Kidney (tissue), 14 donors: ENCODE data around the gene TUBA4A. TPM values are rescaled to one million over a fixed set of nuclear protein-coding genes. Genes with fewer than 3 reads are reported as not detected.
A peak's percentile ranks its signal among the peaks of the same experiment; 100 is the strongest.

Experiments
- DNase-seq, 5 donors: peaks; one replicate each; pipeline ENCODE4 v3.0.0-alpha.2; 2013 to 2020
- FAIRE-seq: peaks from 2 replicates; lab custom pipeline; 2012; peaks lifted over from hg19 to GRCh38; lab: Jason Lieb, UNC
- H3K27ac ChIP-seq, 2 donors: one replicate each; pipeline ENCODE4 v1.7.0; 2013; ENCODE audit warnings: low read depth in 2 of 2, low read length in 2 of 2, inconsistent platforms in 1 of 2
- H3K27me3 ChIP-seq: one replicate; pipeline ENCODE4 v1.7.1; 2013; ENCODE audit warnings: low read length, inconsistent platforms; ENCODE audit not compliant: control insufficient read depth, insufficient read depth
- H3K36me3 ChIP-seq, 3 donors: one replicate each; pipeline versions ENCODE4 v1.7.0 to v1.7.1; 2013; ENCODE audit warnings: low read length in 3 of 3, control low read depth in 1 of 3, inconsistent platforms in 1 of 3; ENCODE audit not compliant: insufficient read depth in 3 of 3, control insufficient read depth in 2 of 3
- H3K4me1 ChIP-seq, 3 donors: one replicate each; pipeline versions ENCODE4 v1.7.0 to v1.7.1; 2013; ENCODE audit warnings: low read length in 3 of 3, inconsistent platforms in 1 of 3, low read depth in 1 of 3; ENCODE audit not compliant: control insufficient read depth in 2 of 3, insufficient read depth in 2 of 3
- H3K4me3 ChIP-seq, 3 donors: one replicate each; pipeline versions ENCODE4 v1.7.0 to v1.8.1; 2013; ENCODE audit warnings: low read length in 3 of 3, control low read depth in 1 of 3, inconsistent platforms in 1 of 3
- H3K9ac ChIP-seq, 3 donors: one replicate each; pipeline versions ENCODE4 v1.7.0 to v1.7.1; 2013; ENCODE audit warnings: low read length in 3 of 3, control low read depth in 1 of 3, inconsistent platforms in 1 of 3
- H3K9me3 ChIP-seq, 3 donors: one replicate each; pipeline versions ENCODE4 v1.7.0 to v1.7.1; 2013; ENCODE audit warnings: low read length in 3 of 3, control low read depth in 1 of 3, inconsistent platforms in 1 of 3; ENCODE audit not compliant: control insufficient read depth in 2 of 3, insufficient read depth in 1 of 3
- CTCF ChIP-seq: IDR thresholded peaks from 3 replicates; pipeline ENCODE4 v1.5.1; 2012; ENCODE audit warnings: mild to moderate bottlenecking, moderate library complexity, borderline replicate concordance; ENCODE audit not compliant: insufficient read depth; ENCODE audit errors: extremely low read depth
- intact Hi-C: fragments of 100-400 bp; cut with DNase I; formaldehyde crosslinking; loops from one replicate; pipeline ENCODE4 v1.11.1; 2022
- polyA plus RNA-seq: library from polyadenylated mRNA; stranded (reverse); fragments of 350-450 nt; fragmentation: Illumina TruSeq; extraction: RNeasy Lipid Tissue Mini Kit (QIAGEN cat#74804); gene quantifications from one replicate; pipeline ENCODE4 v1.2.3, GENCODE V29; 2014; ENCODE audit warnings: low read depth, low replicate concordance; ENCODE audit not compliant: insufficient read depth
- total RNA-seq: library from RNA; stranded (reverse); fragmentation: NEBNext Ultra II Directional; extraction: Animal tissue kit (Norgen Biotek cat#: 25700); gene quantifications from one replicate; pipeline ENCODE4 v1.2.1, GENCODE V29; 2021
- donor health status: control.
- donor health status: control.
- donor health status: control.
- donor health status: control.
- donor health status: control.
- donor health status: DM: yes; HTN: yes; CAD: no.
- donor health status: Normal renal cell carcinoma (clear cell type).

The TUBA4A gene
- total and polyA plus RNA-seq, 2 donors from 2014 or later: 49.4 to 156 TPM

- no peak for TF ChIP-seq CTCF
- Histone ChIP-seq H3K9me3 (no peaks in the 10 kb centered on the region), H3K4me3 (no peak overlapping the region), H3K4me1 (peaks cover 0 to 6% (median 0%) of the 10 kb centered on the region in 3 donors), H3K36me3 (peaks cover 0 to 10% (median 7%) of the 10 kb centered on the region in 3 donors), H3K9ac (no peak overlapping the region), H3K27me3 (no peaks in the 10 kb centered on the region), H3K27ac (no peak overlapping the region)
- intact Hi-C loops: loop anchor here (10.0 kb wide), 1 partner anchor 122 kb away; the partner anchor contains the start of gene NHEJ1
- DNase-seq (peak in 2 of 5 donors; percentile 25 to 72), FAIRE-seq (no peak)
These were observed 32.9 kb upstream of the TUBA4A start for GRCh38 chr2:219286436-219287115.

- DNase-seq (peak in 4 of 5 donors; percentile 72 to 85 (median 77)), FAIRE-seq (no peak)
- peaks cover 0 to 15% (median 9%) of the 10 kb centered on the region in 3 donors for H3K36me3 ChIP-seq
- peaks cover 0 to 6% (median 0%) of the 10 kb centered on the region in 3 donors for H3K4me1 ChIP-seq
- TF ChIP-seq CTCF: no peak
- H3K27ac ChIP-seq: no peak overlapping the region
- H3K9ac ChIP-seq: no peak overlapping the region
- no peaks in the 10 kb centered on the region for H3K9me3 ChIP-seq
- no peaks in the 10 kb centered on the region for H3K27me3 ChIP-seq
- intact Hi-C loops: loop anchor here (10.0 kb wide), 1 partner anchor 121 kb away; the partner anchor contains the start of gene NHEJ1
- no peak overlapping the region for H3K4me3 ChIP-seq
These were observed 32.2 kb upstream of the TUBA4A start for GRCh38 chr2:219285894-219286425.

GRCh38 chr2:219285373-219285735 is 31.6 kb upstream of the TUBA4A start:
- no peak overlapping the region for H3K27ac ChIP-seq
- H3K9ac ChIP-seq: no peak overlapping the region
- DNase-seq (peak in 1 of 5 donors; percentile 51), FAIRE-seq (no peak)
- intact Hi-C loops: loop anchor here (10.0 kb wide), 1 partner anchor 121 kb away; the partner anchor contains the start of gene NHEJ1
- H3K9me3 ChIP-seq: no peaks in the 10 kb centered on the region
- no peak overlapping the region for H3K4me3 ChIP-seq
- TF ChIP-seq CTCF: no peak
- H3K4me1 ChIP-seq: peaks cover 0 to 6% (median 0%) of the 10 kb centered on the region in 3 donors
- no peaks in the 10 kb centered on the region for H3K27me3 ChIP-seq
- H3K36me3 ChIP-seq: peaks cover 0 to 15% (median 9%) of the 10 kb centered on the region in 3 donors
